ENCODE data around the gene MUS81.

DNA sequence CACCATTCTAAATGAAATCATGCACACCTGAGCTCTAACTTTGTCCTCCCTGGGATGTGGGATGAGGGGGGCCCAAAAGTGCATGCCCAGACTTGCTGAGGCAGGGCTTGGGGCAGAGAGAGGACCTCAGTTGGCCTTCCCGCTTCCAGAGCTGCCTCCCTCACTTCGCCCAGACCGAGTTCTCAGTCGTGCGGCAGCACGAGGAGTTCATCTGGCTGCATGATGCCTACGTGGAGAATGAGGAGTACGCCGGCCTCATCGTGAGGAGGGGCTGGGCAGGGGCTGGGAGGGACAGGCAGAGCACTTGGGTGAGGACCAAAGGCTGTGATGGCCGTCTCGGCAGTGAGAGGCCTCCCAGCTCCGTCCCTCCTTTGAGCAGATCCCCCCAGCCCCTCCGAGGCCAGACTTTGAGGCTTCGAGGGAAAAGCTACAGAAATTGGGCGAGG, 10.4 kb upstream of the MUS81 start:
- TF ChIP-seq, protein P1, sequence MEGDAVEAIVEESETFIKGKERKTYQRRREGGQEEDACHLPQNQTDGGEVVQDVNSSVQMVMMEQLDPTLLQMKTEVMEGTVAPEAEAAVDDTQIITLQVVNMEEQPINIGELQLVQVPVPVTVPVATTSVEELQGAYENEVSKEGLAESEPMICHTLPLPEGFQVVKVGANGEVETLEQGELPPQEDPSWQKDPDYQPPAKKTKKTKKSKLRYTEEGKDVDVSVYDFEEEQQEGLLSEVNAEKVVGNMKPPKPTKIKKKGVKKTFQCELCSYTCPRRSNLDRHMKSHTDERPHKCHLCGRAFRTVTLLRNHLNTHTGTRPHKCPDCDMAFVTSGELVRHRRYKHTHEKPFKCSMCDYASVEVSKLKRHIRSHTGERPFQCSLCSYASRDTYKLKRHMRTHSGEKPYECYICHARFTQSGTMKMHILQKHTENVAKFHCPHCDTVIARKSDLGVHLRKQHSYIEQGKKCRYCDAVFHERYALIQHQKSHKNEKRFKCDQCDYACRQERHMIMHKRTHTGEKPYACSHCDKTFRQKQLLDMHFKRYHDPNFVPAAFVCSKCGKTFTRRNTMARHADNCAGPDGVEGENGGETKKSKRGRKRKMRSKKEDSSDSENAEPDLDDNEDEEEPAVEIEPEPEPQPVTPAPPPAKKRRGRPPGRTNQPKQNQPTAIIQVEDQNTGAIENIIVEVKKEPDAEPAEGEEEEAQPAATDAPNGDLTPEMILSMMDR (conservative IDR thresholded peaks at IDR 0.05; ENCODE audit: low read length): no peak
- TF ChIP-seq EZH2phosphoT487 (IDR thresholded peaks at IDR 0.05; ENCODE audit: borderline replicate concordance, low read depth, low read length): no peak
